ENCODE data around the gene PCDH9.

Gene PCDH9

GRCh38 chr13:67049744-67050143, 180.4 kb downstream of the PCDH9 start:
- Histone ChIP-seq H3K9me3 (ENCODE audit: low read depth, low read length) (no peaks in the 10 kb centered on the region), H3K27ac (no peak overlapping the region), H3K9ac (ENCODE audit: insufficient read length) (no peak overlapping the region), H3K36me3 (ENCODE audit: insufficient read depth, low read length) (no peaks in the 10 kb centered on the region), H3K4me3 (no peak overlapping the region)
- TF ChIP-seq EZH2 (IDR thresholded peaks at IDR 0.05) (no peak), POLR2AphosphoS5 (IDR thresholded peaks at IDR 0.05; ENCODE audit: borderline replicate concordance, low read depth, low read length) (no peak), FOXP2 (optimal IDR thresholded peaks at IDR 0.05; ENCODE audit: control extremely low read depth, extremely low read length, insufficient read depth) (no peak)
- no peak for DNase-seq (ENCODE audit: low read depth, low spot score)

DNA sequence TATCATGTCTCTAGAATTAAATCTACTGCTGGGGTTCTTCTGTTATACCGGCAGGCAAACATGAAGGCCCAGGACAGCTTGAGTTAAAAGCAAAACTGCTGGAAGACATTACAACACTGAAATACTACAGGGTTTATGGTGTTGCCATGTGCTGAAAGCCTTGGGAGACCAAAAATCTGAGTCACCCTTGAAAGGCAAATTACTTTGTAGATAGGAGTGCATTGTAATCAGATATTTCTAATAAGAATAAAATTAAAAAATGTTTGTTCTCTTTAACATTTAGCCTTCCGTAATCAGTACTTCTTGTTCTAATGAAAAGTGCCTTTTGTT, 181.3 kb downstream of the PCDH9 start:
- no peak overlapping the region for H3K9ac ChIP-seq (ENCODE audit: insufficient read length)
- H3K9me3 ChIP-seq (ENCODE audit: low read depth, low read length) = no peaks in the 10 kb centered on the region
- no peak overlapping the region for H3K4me3 ChIP-seq
- no peak overlapping the region for H3K27ac ChIP-seq
- TF ChIP-seq EZH2 (IDR thresholded peaks at IDR 0.05) = no peak
- TF ChIP-seq FOXP2 (optimal IDR thresholded peaks at IDR 0.05; ENCODE audit: control extremely low read depth, extremely low read length, insufficient read depth) = no peak
- no peak for TF ChIP-seq POLR2AphosphoS5 (IDR thresholded peaks at IDR 0.05; ENCODE audit: borderline replicate concordance, low read depth, low read length)
- no peaks in the 10 kb centered on the region for H3K36me3 ChIP-seq (ENCODE audit: insufficient read depth, low read length)
- DNase-seq (ENCODE audit: low read depth, low spot score) = no peak

- H3K9me3 ChIP-seq (ENCODE audit: low read depth, low read length) = no peaks in the 10 kb centered on the region
- DNase-seq (ENCODE audit: low read depth, low spot score) = no peak
- H3K9ac ChIP-seq (ENCODE audit: insufficient read length) = no peak overlapping the region
- TF ChIP-seq POLR2AphosphoS5 (IDR thresholded peaks at IDR 0.05; ENCODE audit: borderline replicate concordance, low read depth, low read length) (no peak), FOXP2 (optimal IDR thresholded peaks at IDR 0.05; ENCODE audit: control extremely low read depth, extremely low read length, insufficient read depth) (no peak), EZH2 (IDR thresholded peaks at IDR 0.05) (no peak)
- H3K27ac ChIP-seq = no peak overlapping the region
- H3K36me3 ChIP-seq (ENCODE audit: insufficient read depth, low read length) = no peaks in the 10 kb centered on the region
- no peak overlapping the region for H3K4me3 ChIP-seq
Measured at GRCh38 chr13:67048084-67048820, 181.9 kb downstream of the PCDH9 start.

DNA sequence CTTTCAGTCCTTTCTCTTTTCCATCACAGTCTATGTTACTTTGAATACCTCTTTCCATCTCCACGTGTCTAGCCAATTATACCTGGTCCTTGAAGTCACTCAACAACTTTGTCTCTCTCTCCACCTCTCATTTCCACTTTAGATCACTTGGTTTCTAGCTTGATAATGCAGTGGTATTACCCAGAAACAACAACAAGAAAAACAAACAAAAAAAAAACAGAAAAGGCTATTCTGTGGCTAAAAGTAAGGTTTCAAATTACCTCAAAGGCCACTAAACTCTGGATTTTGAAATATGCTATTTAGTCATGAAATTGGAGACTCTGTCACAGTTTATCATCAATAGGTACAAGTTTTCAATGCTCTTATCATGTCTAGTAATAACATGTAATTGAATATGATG, 184.8 kb downstream of the PCDH9 start:
- DNase-seq (ENCODE audit: low read depth, low spot score) = no peak
- H3K4me3 ChIP-seq = no peak overlapping the region
- H3K27ac ChIP-seq = no peak overlapping the region
- no peak for TF ChIP-seq POLR2AphosphoS5 (IDR thresholded peaks at IDR 0.05; ENCODE audit: borderline replicate concordance, low read depth, low read length)
- TF ChIP-seq FOXP2 (optimal IDR thresholded peaks at IDR 0.05; ENCODE audit: control extremely low read depth, extremely low read length, insufficient read depth) = no peak
- no peak for TF ChIP-seq EZH2 (IDR thresholded peaks at IDR 0.05)
- no peaks in the 10 kb centered on the region for H3K9me3 ChIP-seq (ENCODE audit: low read depth, low read length)
- H3K36me3 ChIP-seq (ENCODE audit: insufficient read depth, low read length) = no peaks in the 10 kb centered on the region
- H3K9ac ChIP-seq (ENCODE audit: insufficient read length) = no peak overlapping the region

DNA sequence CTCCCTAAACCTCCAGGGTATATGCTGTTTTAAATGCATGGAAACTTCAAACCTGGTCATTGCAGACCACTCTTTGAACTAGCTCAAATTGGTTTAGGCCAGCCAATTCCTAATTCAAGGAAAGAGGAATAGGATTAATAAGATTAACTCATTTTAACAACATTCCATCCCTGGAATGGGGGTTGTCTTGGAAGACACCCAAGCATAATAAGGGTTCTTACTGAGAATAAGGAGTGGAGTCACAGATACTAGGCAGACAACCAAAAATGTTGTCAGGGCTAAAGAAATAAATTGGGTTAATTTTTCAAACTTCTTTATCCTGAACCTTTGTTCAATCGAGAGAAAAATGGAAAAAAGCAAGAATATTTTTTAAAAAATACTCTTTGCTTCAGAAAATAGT, 186.2 kb downstream of the PCDH9 start:
- Histone ChIP-seq H3K9ac (ENCODE audit: insufficient read length) (no peak overlapping the region), H3K4me3 (no peak overlapping the region), H3K36me3 (ENCODE audit: insufficient read depth, low read length) (no peaks in the 10 kb centered on the region), H3K9me3 (ENCODE audit: low read depth, low read length) (no peaks in the 10 kb centered on the region), H3K27ac (0 out of 2 replicates have a peak overlapping the region, but pooled peaks have one; percentile 2)
- no peak for DNase-seq (ENCODE audit: low read depth, low spot score)
- TF ChIP-seq POLR2AphosphoS5 (IDR thresholded peaks at IDR 0.05; ENCODE audit: borderline replicate concordance, low read depth, low read length) = no peak
- TF ChIP-seq EZH2 (IDR thresholded peaks at IDR 0.05) = no peak
- no peak for TF ChIP-seq FOXP2 (optimal IDR thresholded peaks at IDR 0.05; ENCODE audit: control extremely low read depth, extremely low read length, insufficient read depth)

GRCh38 chr13:67042556-67042955, 187.6 kb downstream of the PCDH9 start:
- Histone ChIP-seq H3K36me3 (ENCODE audit: insufficient read depth, low read length) (no peaks in the 10 kb centered on the region), H3K9ac (ENCODE audit: insufficient read length) (no peak overlapping the region), H3K4me3 (no peak overlapping the region), H3K9me3 (ENCODE audit: low read depth, low read length) (no peaks in the 10 kb centered on the region), H3K27ac (no peak overlapping the region)
- no peak for DNase-seq (ENCODE audit: low read depth, low spot score)
- TF ChIP-seq FOXP2 (optimal IDR thresholded peaks at IDR 0.05; ENCODE audit: control extremely low read depth, extremely low read length, insufficient read depth) = no peak
- no peak for TF ChIP-seq EZH2 (IDR thresholded peaks at IDR 0.05)
- TF ChIP-seq POLR2AphosphoS5 (IDR thresholded peaks at IDR 0.05; ENCODE audit: borderline replicate concordance, low read depth, low read length) = no peak

GRCh38 chr13:67036699-67037457, 193.3 kb downstream of the PCDH9 start:
- no peak for TF ChIP-seq FOXP2 (optimal IDR thresholded peaks at IDR 0.05; ENCODE audit: control extremely low read depth, extremely low read length, insufficient read depth)
- no peak for TF ChIP-seq POLR2AphosphoS5 (IDR thresholded peaks at IDR 0.05; ENCODE audit: borderline replicate concordance, low read depth, low read length)
- no peak for TF ChIP-seq EZH2 (IDR thresholded peaks at IDR 0.05)
- no peak overlapping the region for H3K27ac ChIP-seq
- no peak for DNase-seq (ENCODE audit: low read depth, low spot score)
- no peak overlapping the region for H3K4me3 ChIP-seq
- H3K9me3 ChIP-seq (ENCODE audit: low read depth, low read length) = no peaks in the 10 kb centered on the region
- H3K9ac ChIP-seq (ENCODE audit: insufficient read length) = no peak overlapping the region
- no peaks in the 10 kb centered on the region for H3K36me3 ChIP-seq (ENCODE audit: insufficient read depth, low read length)

DNA sequence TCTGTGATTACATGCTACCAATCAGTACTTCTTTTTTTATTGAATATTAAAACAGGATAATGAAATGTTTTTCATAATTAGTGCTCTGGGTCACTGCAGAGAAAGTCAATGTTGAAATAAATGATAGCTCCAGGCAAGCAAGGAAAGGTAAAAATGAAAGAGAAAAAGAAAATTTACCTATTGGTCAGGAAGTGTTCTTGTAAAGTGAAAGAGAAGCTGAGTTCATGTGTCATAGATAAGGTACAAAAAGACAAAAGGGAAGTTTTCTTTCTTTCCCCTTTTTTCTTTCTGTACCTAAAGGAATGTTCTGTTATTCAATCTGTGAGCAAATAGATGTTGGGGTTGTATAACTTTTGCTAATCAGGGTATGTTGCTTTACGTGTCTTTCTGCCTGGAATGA, 197.0 kb downstream of the PCDH9 start:
- Histone ChIP-seq H3K36me3 (ENCODE audit: insufficient read depth, low read length) (no peaks in the 10 kb centered on the region), H3K9me3 (ENCODE audit: low read depth, low read length) (no peaks in the 10 kb centered on the region), H3K9ac (ENCODE audit: insufficient read length) (no peak overlapping the region), H3K27ac (no peak overlapping the region), H3K4me3 (no peak overlapping the region)
- DNase-seq (ENCODE audit: low read depth, low spot score) = no peak
- TF ChIP-seq FOXP2 (optimal IDR thresholded peaks at IDR 0.05; ENCODE audit: control extremely low read depth, extremely low read length, insufficient read depth) = no peak
- no peak for TF ChIP-seq EZH2 (IDR thresholded peaks at IDR 0.05)
- TF ChIP-seq POLR2AphosphoS5 (IDR thresholded peaks at IDR 0.05; ENCODE audit: borderline replicate concordance, low read depth, low read length) = no peak
